ENCODE data around the gene ARMC2. TPM values are rescaled to one million over a fixed set of nuclear protein-coding genes. Genes with fewer than 3 reads are reported as not detected.

Gene ARMC2
- total and polyA plus RNA-seq, 2 of the 4 experiments (the other 2 are of a cell fraction): 0.72 to 3.9 TPM

GRCh38 chr6:108800427-108800864 lies 47.8 kb upstream of the ARMC2 start:
- H2BK20ac ChIP-seq (ENCODE audit: low read depth, low read length): no peak overlapping the region
- H2BK120ac ChIP-seq (ENCODE audit: low read depth, low read length): no peak overlapping the region
- in situ Hi-C loops (cut with MboI; ENCODE audit: low sequenced_read_pairs): no loop called here
- no peak overlapping the region for H3K18ac ChIP-seq (ENCODE audit: low read depth, low read length)
- H3K14ac ChIP-seq (replicated peaks; ENCODE audit: low read depth, low read length): 0 out of 2 replicates have a peak overlapping the region, but pooled peaks have one; percentile 6
- dilution Hi-C loops (cut with HindIII; ENCODE audit: low sequenced_read_pairs, unreplicated experiment): no loop called here
- H3K9me1 ChIP-seq (ENCODE audit: insufficient read depth, low read length): 0 out of 2 replicates have a peak, but pooled peaks cover 3% of the 10 kb centered on the region
- no peak overlapping the region for H2AK9ac ChIP-seq (replicated peaks; ENCODE audit: low read depth, low read length, poor library complexity)
- H3K56ac ChIP-seq (ENCODE audit: extremely low read depth, insufficient read depth, low read length): no peak overlapping the region
- H2AFZ ChIP-seq (replicated peaks; ENCODE audit: low read length, poor library complexity): no peak overlapping the region
- DNase-seq: peak; percentile 15
- no peak overlapping the region for H4K91ac ChIP-seq (ENCODE audit: insufficient read depth, low read depth, low read length)
- H3K9ac ChIP-seq (ENCODE audit: low read depth, low read length): no peak overlapping the region
- peaks cover 2% of the 10 kb centered on the region for H3K27me3 ChIP-seq (ENCODE audit: control insufficient read depth, insufficient read depth, low read length)
- H3K4me2 ChIP-seq (ENCODE audit: low read depth, low read length): no peak overlapping the region
- CTCF ChIA-PET: no interaction called here
- TF ChIP-seq BHLHE40 (IDR thresholded peaks at IDR 0.05; ENCODE audit: low read depth, low read length) (no peak), RCOR1 (IDR thresholded peaks at IDR 0.05; ENCODE audit: insufficient replicate concordance, low read length) (no peak), RFX5 (IDR thresholded peaks at IDR 0.05; ENCODE audit: low read depth, low read length) (no peak), MAFK (IDR thresholded peaks at IDR 0.05; ENCODE audit: low read depth, low read length) (no peak)
- no peaks in the 10 kb centered on the region for H3K36me3 ChIP-seq (ENCODE audit: control insufficient read depth, insufficient read depth, low read length)
- H4K5ac ChIP-seq (ENCODE audit: low read depth, low read length): no peak overlapping the region
- POLR2A ChIA-PET (ENCODE audit: unreplicated experiment): no interaction called here
- no peak overlapping the region for H2BK5ac ChIP-seq (ENCODE audit: low read depth, low read length, poor library complexity, severe bottlenecking)
- H4K20me1 ChIP-seq (ENCODE audit: insufficient read depth, low read length): no peaks in the 10 kb centered on the region
- no peak overlapping the region for H2AK5ac ChIP-seq (ENCODE audit: low read depth, low read length)
- no peak overlapping the region for H3K23ac ChIP-seq (ENCODE audit: low read depth, low read length)
- H3K4me3 ChIP-seq (ENCODE audit: insufficient read depth, low read depth, low read length): no peak overlapping the region
- H3K27ac ChIP-seq (ENCODE audit: insufficient read depth, low read length): no peak overlapping the region
- no peaks in the 10 kb centered on the region for H3K9me3 ChIP-seq (ENCODE audit: control insufficient read depth, insufficient read depth, low read length)
- intact Hi-C loops (cut with micrococcal nuclease): no loop called here
- no peak overlapping the region for H3K4ac ChIP-seq (ENCODE audit: low read depth, low read length)
- BruUV-seq (replicated peaks): no TSS peak
- peak; percentile 61 for ATAC-seq (ENCODE audit: low read depth)
- H3K79me1 ChIP-seq (ENCODE audit: low read depth in 1 of 2, low read length in 2 of 2): no peaks in the 10 kb centered on the region
- no peak overlapping the region for H4K8ac ChIP-seq (ENCODE audit: low read depth in 2 of 2, low read length in 2 of 2)
- H2BK15ac ChIP-seq (ENCODE audit: low read depth, low read length): no peak overlapping the region
- WGBS, 2 experiments (ENCODE audit: extremely low coverage in 2 of 2, insufficient read length in 1 of 2): 60% methylated on average over 1 of the region's 6 CpGs; no CpG with 5 or more reads in 1 of the 2 experiments
- peaks cover 5% of the 10 kb centered on the region for H3K4me1 ChIP-seq (ENCODE audit: control insufficient read depth, insufficient read depth, low read length)
